ENCODE measurements around the gene PPARA.

PPARA gene

GRCh38 chr22:46117206-46118199 lies 32.8 kb upstream of the PPARA start:
- TF ChIP-seq CTCF (IDR thresholded peaks at IDR 0.05; ENCODE audit: extremely low read depth, insufficient read depth, missing control alignments) = no peak
- in situ Hi-C loops (cut with MboI; ENCODE audit: low pct_unique_long_range_greater_than_20kb, low sequenced_read_pairs, unreplicated experiment) = loop anchor here (5.0 kb wide), 1 partner anchor 110 kb away; no protein-coding TSS in a partner anchor

GRCh38 chr22:46119093-46119728 lies 31.1 kb upstream of the PPARA start:
- in situ Hi-C loops (cut with MboI; ENCODE audit: low pct_unique_long_range_greater_than_20kb, low sequenced_read_pairs, unreplicated experiment) = loop anchor here (5.0 kb wide), 1 partner anchor 112 kb away; no protein-coding TSS in a partner anchor
- TF ChIP-seq CTCF (IDR thresholded peaks at IDR 0.05; ENCODE audit: extremely low read depth, insufficient read depth, missing control alignments) = no peak
- DNase-seq (ENCODE audit: low spot score) = no peak

More at GRCh38 chr22:46117206-46118199, 32.8 kb upstream of the PPARA start:
- no peak for DNase-seq (ENCODE audit: low spot score)

- in situ Hi-C loops (cut with MboI; ENCODE audit: low pct_unique_long_range_greater_than_20kb, low sequenced_read_pairs, unreplicated experiment) = loop anchor here (5.0 to 10.0 kb wide), 2 partner anchors 113 to 195 kb away; no protein-coding TSS in a partner anchor
- no peak for DNase-seq (ENCODE audit: low spot score)
- TF ChIP-seq CTCF (IDR thresholded peaks at IDR 0.05; ENCODE audit: extremely low read depth, insufficient read depth, missing control alignments) = no peak
These were observed 30.5 kb upstream of the PPARA start for GRCh38 chr22:46119729-46120419.

GRCh38 chr22:46120420-46120737 lies 29.9 kb upstream of the PPARA start:
- no peak for TF ChIP-seq CTCF (IDR thresholded peaks at IDR 0.05; ENCODE audit: extremely low read depth, insufficient read depth, missing control alignments)

GRCh38 chr22:46121079-46121478 lies 29.2 kb upstream of the PPARA start:
- in situ Hi-C loops (cut with MboI; ENCODE audit: low pct_unique_long_range_greater_than_20kb, low sequenced_read_pairs, unreplicated experiment) = loop anchor here (10.0 kb wide), 1 partner anchor 194 kb away; no protein-coding TSS in a partner anchor
- no peak for TF ChIP-seq CTCF (IDR thresholded peaks at IDR 0.05; ENCODE audit: extremely low read depth, insufficient read depth, missing control alignments)
- no peak for DNase-seq (ENCODE audit: low spot score)

More at GRCh38 chr22:46120420-46120737, 29.9 kb upstream of the PPARA start:
- in situ Hi-C loops (cut with MboI; ENCODE audit: low pct_unique_long_range_greater_than_20kb, low sequenced_read_pairs, unreplicated experiment) = loop anchor here (10.0 kb wide), 1 partner anchor 194 kb away; no protein-coding TSS in a partner anchor
- no peak for DNase-seq (ENCODE audit: low spot score)

Measured in GM13977 (cell line).